SK-N-SH treated with all-trans-retinoic acid at 6 μM for 48 hours (cell line): Measurements from ENCODE around the gene RAB15.
A peak's percentile ranks its signal among the peaks of the same experiment; 100 is the strongest.

ENCODE experiments used
- ATAC-seq: fragments of 200-7000 bp; cut with Tn5 transposase; 3 replicates; pipeline ENCODE4 v1.9.1; 2020; ENCODE audit warnings: mild to moderate bottlenecking, moderate library complexity
- BACH2 ChIP-seq: fragments of 250-450 bp; sonication (Bioruptor Pico); IDR thresholded peaks from 2 replicates; pipeline ENCODE4 v1.9.0; 2021; ENCODE audit warnings: mild to moderate bottlenecking, borderline replicate concordance
- CREB5 ChIP-seq: fragments of 250-450 bp; sonication (Bioruptor Pico); IDR thresholded peaks from 2 replicates; pipeline ENCODE4 v1.5.1; 2020; ENCODE audit warnings: low read depth, mild to moderate bottlenecking, moderate library complexity
- CSDC2 ChIP-seq: fragments of 250-450 bp; sonication (Bioruptor Pico); IDR thresholded peaks from 2 replicates; pipeline ENCODE4 v1.5.0; 2020; ENCODE audit warnings: mild to moderate bottlenecking, moderate library complexity
- CSRNP3 ChIP-seq: fragments of 250-450 bp; sonication (Bioruptor Pico); IDR thresholded peaks from 2 replicates; pipeline ENCODE4 v1.5.1; 2021; ENCODE audit warnings: mild to moderate bottlenecking, moderate library complexity
- ESRRG ChIP-seq: fragments of 250-450 bp; sonication (Bioruptor Pico); IDR thresholded peaks from 2 replicates; pipeline ENCODE4 v1.6.1; 2021; ENCODE audit warnings: mild to moderate bottlenecking
- GLIS3 ChIP-seq: fragments of 250-450 bp; sonication (Bioruptor Pico); IDR thresholded peaks from 2 replicates; pipeline ENCODE4 v1.5.0; 2020; ENCODE audit warnings: mild to moderate bottlenecking, moderate library complexity
- ISL1 ChIP-seq: fragments of 250-450 bp; sonication (Bioruptor Pico); IDR thresholded peaks from 2 replicates; pipeline ENCODE4 v2.1.2; 2022; ENCODE audit warnings: mild to moderate bottlenecking, moderate library complexity
- OSR1 ChIP-seq: fragments of 250-450 bp; sonication (Bioruptor Pico); IDR thresholded peaks from 2 replicates; pipeline ENCODE4 v1.8.0; 2022; ENCODE audit warnings: moderate library complexity, mild to moderate bottlenecking, inconsistent platforms
- PATZ1 ChIP-seq: fragments of 250-450 bp; sonication (Bioruptor Pico); IDR thresholded peaks from 2 replicates; pipeline ENCODE4 v1.8.0; 2020; ENCODE audit warnings: mild to moderate bottlenecking, moderate library complexity, borderline replicate concordance
- POU6F1 ChIP-seq: fragments of 250-450 bp; sonication (Bioruptor Pico); IDR thresholded peaks from 2 replicates; pipeline ENCODE4 v1.8.0; 2021; ENCODE audit warnings: low read depth, mild to moderate bottlenecking, moderate library complexity, borderline replicate concordance
- PPARA ChIP-seq: fragments of 250-450 bp; sonication (Bioruptor Pico); IDR thresholded peaks from 2 replicates; pipeline ENCODE4 v1.5.0; 2020; ENCODE audit warnings: mild to moderate bottlenecking, borderline replicate concordance
- RARB ChIP-seq: fragments of 250-450 bp; sonication (Bioruptor Pico); IDR thresholded peaks from 2 replicates; pipeline ENCODE4 v1.8.0; 2021; ENCODE audit warnings: mild to moderate bottlenecking, moderate library complexity
- SNAI2 ChIP-seq: fragments of 250-450 bp; sonication (Bioruptor Pico); IDR thresholded peaks from 2 replicates; pipeline ENCODE4 v1.5.0; 2020; ENCODE audit warnings: mild to moderate bottlenecking, moderate library complexity
- TCF4 ChIP-seq: fragments of 250-450 bp; sonication (Bioruptor Pico); IDR thresholded peaks from 2 replicates; pipeline ENCODE4 v1.8.0; 2021; ENCODE audit warnings: mild to moderate bottlenecking, moderate library complexity, borderline replicate concordance
- TOX ChIP-seq: fragments of 250-450 bp; sonication (Bioruptor Pico); IDR thresholded peaks from 2 replicates; pipeline ENCODE4 v1.8.0; 2021; ENCODE audit warnings: mild to moderate bottlenecking, moderate library complexity, borderline replicate concordance
- ZC3H10 ChIP-seq: fragments of 250-450 bp; sonication (Bioruptor Pico); IDR thresholded peaks from 2 replicates; pipeline ENCODE4 v1.5.1; 2021; ENCODE audit warnings: mild to moderate bottlenecking, moderate library complexity
- ZFP3 ChIP-seq: fragments of 250-450 bp; sonication (Bioruptor Pico); IDR thresholded peaks from 2 replicates; pipeline ENCODE4 v1.5.0; 2020; ENCODE audit warnings: mild to moderate bottlenecking, moderate library complexity
- ZFP30 ChIP-seq: fragments of 450-650 bp; formaldehyde crosslinking; IDR thresholded peaks from 2 replicates; pipeline ENCODE4 v1.5.0; 2022; ENCODE audit warnings: mild to moderate bottlenecking, moderate library complexity
- ZNF565 ChIP-seq: fragments of 450-650 bp; formaldehyde crosslinking; conservative IDR thresholded peaks from 2 replicates; pipeline ENCODE4 v1.5.0; 2020; ENCODE audit warnings: low read depth, mild to moderate bottlenecking, moderate library complexity
- ZNF8 ChIP-seq: fragments of 450-650 bp; formaldehyde crosslinking; IDR thresholded peaks from 2 replicates; pipeline ENCODE4 v1.5.0; 2020; ENCODE audit warnings: mild to moderate bottlenecking, moderate library complexity

Gene RAB15

GRCh38 chr14:64932231-64932630 lies 39.9 kb downstream of the RAB15 start:
- TF ChIP-seq ZFP3 (CRISPR knock-in tag) (0 out of 2 replicates have a peak, but pooled peaks have one; percentile 13), POU6F1 (CRISPR knock-in tag) (no peak)
- no peak for ATAC-seq

- ATAC-seq = no peak
- TF ChIP-seq ZNF8 (CRISPR knock-in tag) (no peak), ZFP3 (CRISPR knock-in tag) (no peak)
- TF ChIP-seq, all 23 proteins: peak for 0
These were observed 41.0 kb downstream of the RAB15 start for GRCh38 chr14:64931123-64931522.

- ATAC-seq = peak; percentile 85
- 0 out of 2 replicates have a peak, but pooled peaks have one; percentile 9 for TF ChIP-seq CSDC2 (CRISPR knock-in tag)
- TF ChIP-seq ZNF565 = no peak
- TF ChIP-seq PATZ1 (CRISPR knock-in tag) = no peak
- no peak for TF ChIP-seq CSRNP3 (CRISPR knock-in tag)
- TF ChIP-seq PPARA (CRISPR knock-in tag) = no peak
- TF ChIP-seq CREB5 (CRISPR knock-in tag) = peak; percentile 28; the same call in 1 of the 2 replicates
- no peak for TF ChIP-seq POU6F1 (CRISPR knock-in tag)
- TF ChIP-seq ZFP3 (CRISPR knock-in tag) = no peak
- TF ChIP-seq OSR1 (CRISPR knock-in tag) = no peak
- TF ChIP-seq TCF4 (CRISPR knock-in tag) = no peak
- TF ChIP-seq BACH2 = no peak
- TF ChIP-seq TOX = no peak
- no peak for TF ChIP-seq RARB (CRISPR knock-in tag)
- peak; percentile 63 for TF ChIP-seq ISL1
- TF ChIP-seq ZNF8 (CRISPR knock-in tag) = no peak
- TF ChIP-seq ZC3H10 (CRISPR knock-in tag) = no peak
These were observed 41.9 kb downstream of the RAB15 start for GRCh38 chr14:64930085-64930843.

GRCh38 chr14:64929014-64929359 lies 43.1 kb downstream of the RAB15 start:
- no peak for ATAC-seq
- no peak for TF ChIP-seq ESRRG (CRISPR knock-in tag)
- TF ChIP-seq SNAI2 = no peak
- no peak for TF ChIP-seq ZFP3 (CRISPR knock-in tag)
- no peak for TF ChIP-seq RARB (CRISPR knock-in tag)
- TF ChIP-seq TCF4 (CRISPR knock-in tag) = no peak
- TF ChIP-seq GLIS3 (CRISPR knock-in tag) = no peak
- no peak for TF ChIP-seq ZFP30 (CRISPR knock-in tag)
- TF ChIP-seq, all 23 proteins: peak for 0
